Activated T-cell treated with anti-CD3 and anti-CD28 coated beads, Interleukin-2, amount 50 U/mL, for 24 hours (primary cell): ENCODE results near the gene MYCBP2.
A peak's percentile ranks its signal among the peaks of the same experiment; 100 is the strongest.
"Not testable (repeated sequence)": the region's sequence is repeated elsewhere in the genome, so short reads cannot be mapped to it uniquely, and the experiment has no call there.

Experiments used
- DNase-seq: peaks from one replicate; pipeline ENCODE4 v3.0.0-alpha.2; 2020
- H3K27ac Mint-ChIP-seq: 2 replicates; pipeline ENCODE4 v1.8.0; 2020; ENCODE audit warnings: mild to moderate bottlenecking, mixed read lengths
- H3K27me3 Mint-ChIP-seq: 2 replicates; pipeline ENCODE4 v1.8.0; 2020; ENCODE audit warnings: mixed read lengths
- H3K36me3 Mint-ChIP-seq: 2 replicates; pipeline ENCODE4 v1.8.0; 2020; ENCODE audit warnings: low read depth, mixed read lengths
- H3K4me1 Mint-ChIP-seq: 2 replicates; pipeline ENCODE4 v1.8.0; 2020; ENCODE audit warnings: low read depth, mixed read lengths
- H3K4me3 Mint-ChIP-seq: 2 replicates; pipeline ENCODE4 v1.8.0; 2020; ENCODE audit warnings: mild to moderate bottlenecking, moderate library complexity, mixed read lengths
- H3K9me3 Mint-ChIP-seq: 2 replicates; pipeline ENCODE4 v1.8.0; 2020; ENCODE audit warnings: mixed read lengths

MYCBP2 gene

GRCh38 chr13:77328819-77329132, 1.9 kb upstream of the MYCBP2 start:
- Mint-ChIP-seq H3K36me3 (peaks cover 27% of the 10 kb centered on the region), H3K27me3 (no peaks in the 10 kb centered on the region), H3K4me3 (peak overlapping the region; percentile 95), H3K27ac (peak overlapping the region; percentile 98), H3K4me1 (peaks cover 48% of the 10 kb centered on the region), H3K9me3 (no peaks in the 10 kb centered on the region)
- no peak for DNase-seq

- Mint-ChIP-seq H3K9me3 (no peaks in the 10 kb centered on the region), H3K4me1 (peaks cover 71% of the 10 kb centered on the region), H3K27ac (peak overlapping the region; percentile 95), H3K27me3 (no peaks in the 10 kb centered on the region), H3K36me3 (peaks cover 32% of the 10 kb centered on the region), H3K4me3 (peak overlapping the region; percentile 90)
- no peak for DNase-seq
Measured at GRCh38 chr13:77325371-77325980, 1.4 kb downstream of the MYCBP2 start.

GRCh38 chr13:77323858-77324257, 3.0 kb downstream of the MYCBP2 start:
- H3K9me3 Mint-ChIP-seq, result no peaks in the 10 kb centered on the region
- peak overlapping the region; percentile 51 for H3K27ac Mint-ChIP-seq
- H3K4me3 Mint-ChIP-seq, result peak overlapping the region; percentile 90
- no peaks in the 10 kb centered on the region for H3K27me3 Mint-ChIP-seq
- no peak for DNase-seq
- H3K4me1 Mint-ChIP-seq, result peaks cover 80% of the 10 kb centered on the region
- peaks cover 26% of the 10 kb centered on the region for H3K36me3 Mint-ChIP-seq

- H3K36me3 Mint-ChIP-seq, result peaks cover 25% of the 10 kb centered on the region
- no peak for DNase-seq
- H3K4me3 Mint-ChIP-seq, result no peak overlapping the region
- H3K27me3 Mint-ChIP-seq, result no peaks in the 10 kb centered on the region
- H3K9me3 Mint-ChIP-seq, result no peaks in the 10 kb centered on the region
- peak overlapping the region; percentile 0 for H3K27ac Mint-ChIP-seq
- H3K4me1 Mint-ChIP-seq, result peaks cover 94% of the 10 kb centered on the region
Measured at GRCh38 chr13:77319536-77319935, 7.4 kb downstream of the MYCBP2 start.

- H3K4me1 Mint-ChIP-seq, result peaks cover 94% of the 10 kb centered on the region
- no peak for DNase-seq
- H3K9me3 Mint-ChIP-seq, result no peaks in the 10 kb centered on the region
- no peaks in the 10 kb centered on the region for H3K27me3 Mint-ChIP-seq
- no peak overlapping the region for H3K4me3 Mint-ChIP-seq
- peaks cover 23% of the 10 kb centered on the region for H3K36me3 Mint-ChIP-seq
- peak overlapping the region; percentile 82 for H3K27ac Mint-ChIP-seq
Measured at GRCh38 chr13:77318741-77319140, 8.2 kb downstream of the MYCBP2 start.

- Mint-ChIP-seq H3K27ac (peak overlapping the region; percentile 71), H3K36me3 (peaks cover 19% of the 10 kb centered on the region), H3K4me1 (peaks cover 90% of the 10 kb centered on the region), H3K9me3 (no peaks in the 10 kb centered on the region), H3K4me3 (no peak overlapping the region), H3K27me3 (no peaks in the 10 kb centered on the region)
- DNase-seq, result no peak
Measured at GRCh38 chr13:77316430-77316829, 10.5 kb downstream of the MYCBP2 start.

GRCh38 chr13:77315509-77315908, 11.4 kb downstream of the MYCBP2 start:
- not testable (repeated sequence) for H3K27ac Mint-ChIP-seq, DNase-seq, H3K4me3 Mint-ChIP-seq, H3K9me3 Mint-ChIP-seq, H3K27me3 Mint-ChIP-seq
- peaks cover 91% of the 10 kb centered on the region for H3K4me1 Mint-ChIP-seq
- peaks cover 19% of the 10 kb centered on the region for H3K36me3 Mint-ChIP-seq

GRCh38 chr13:77313923-77314322, 13.0 kb downstream of the MYCBP2 start:
- DNase-seq, result no peak
- H3K36me3 Mint-ChIP-seq, result peaks cover 18% of the 10 kb centered on the region
- peak overlapping the region; percentile 61 for H3K27ac Mint-ChIP-seq
- no peaks in the 10 kb centered on the region for H3K27me3 Mint-ChIP-seq
- peaks cover 90% of the 10 kb centered on the region for H3K4me1 Mint-ChIP-seq
- H3K9me3 Mint-ChIP-seq, result no peaks in the 10 kb centered on the region
- H3K4me3 Mint-ChIP-seq, result no peak overlapping the region

- no peak overlapping the region for H3K27ac Mint-ChIP-seq
Measured at GRCh38 chr13:77312311-77312710, 14.6 kb downstream of the MYCBP2 start.

GRCh38 chr13:77310579-77311279, 16.2 kb downstream of the MYCBP2 start:
- no peak overlapping the region for H3K4me3 Mint-ChIP-seq
- H3K27me3 Mint-ChIP-seq, result no peaks in the 10 kb centered on the region
- no peaks in the 10 kb centered on the region for H3K36me3 Mint-ChIP-seq
- no peaks in the 10 kb centered on the region for H3K9me3 Mint-ChIP-seq
- H3K4me1 Mint-ChIP-seq, result peaks cover 89% of the 10 kb centered on the region
- peak overlapping the region; percentile 5 for H3K27ac Mint-ChIP-seq
- no peak for DNase-seq

More at GRCh38 chr13:77312311-77312710, 14.6 kb downstream of the MYCBP2 start:
- H3K27me3 Mint-ChIP-seq, result no peaks in the 10 kb centered on the region
- H3K36me3 Mint-ChIP-seq, result peaks cover 7% of the 10 kb centered on the region
- no peak for DNase-seq
- no peaks in the 10 kb centered on the region for H3K9me3 Mint-ChIP-seq
- H3K4me3 Mint-ChIP-seq, result no peak overlapping the region
- H3K4me1 Mint-ChIP-seq, result peaks cover 91% of the 10 kb centered on the region

GRCh38 chr13:77310161-77310560, 16.7 kb downstream of the MYCBP2 start:
- Mint-ChIP-seq H3K36me3 (peaks cover 2% of the 10 kb centered on the region), H3K4me1 (peaks cover 90% of the 10 kb centered on the region), H3K9me3 (no peaks in the 10 kb centered on the region), H3K4me3 (no peak overlapping the region), H3K27ac (no peak overlapping the region), H3K27me3 (no peaks in the 10 kb centered on the region)
- no peak for DNase-seq

- H3K9me3 Mint-ChIP-seq, result no peaks in the 10 kb centered on the region
- peak overlapping the region; percentile 37 for H3K27ac Mint-ChIP-seq
- DNase-seq, result no peak
- peaks cover 87% of the 10 kb centered on the region for H3K4me1 Mint-ChIP-seq
- no peaks in the 10 kb centered on the region for H3K27me3 Mint-ChIP-seq
- H3K4me3 Mint-ChIP-seq, result no peak overlapping the region
- peaks cover 6% of the 10 kb centered on the region for H3K36me3 Mint-ChIP-seq
Measured at GRCh38 chr13:77309254-77309653, 17.6 kb downstream of the MYCBP2 start.

GRCh38 chr13:77306458-77306857, 20.4 kb downstream of the MYCBP2 start:
- no peak for DNase-seq
- no peaks in the 10 kb centered on the region for H3K27me3 Mint-ChIP-seq
- H3K27ac Mint-ChIP-seq, result no peak overlapping the region
- peaks cover 86% of the 10 kb centered on the region for H3K4me1 Mint-ChIP-seq
- H3K9me3 Mint-ChIP-seq, result no peaks in the 10 kb centered on the region
- H3K4me3 Mint-ChIP-seq, result no peak overlapping the region
- peaks cover 15% of the 10 kb centered on the region for H3K36me3 Mint-ChIP-seq

GRCh38 chr13:77305266-77305665, 21.6 kb downstream of the MYCBP2 start:
- peaks cover 24% of the 10 kb centered on the region for H3K36me3 Mint-ChIP-seq
- no peaks in the 10 kb centered on the region for H3K9me3 Mint-ChIP-seq
- H3K4me3 Mint-ChIP-seq, result no peak overlapping the region
- no peak for DNase-seq
- H3K27me3 Mint-ChIP-seq, result no peaks in the 10 kb centered on the region
- peaks cover 85% of the 10 kb centered on the region for H3K4me1 Mint-ChIP-seq
- H3K27ac Mint-ChIP-seq, result peak overlapping the region; percentile 53

- H3K36me3 Mint-ChIP-seq, result peaks cover 42% of the 10 kb centered on the region
- no peak for DNase-seq
- H3K27ac Mint-ChIP-seq, result peak overlapping the region; percentile 45
- H3K4me1 Mint-ChIP-seq, result peaks cover 75% of the 10 kb centered on the region
- no peak overlapping the region for H3K4me3 Mint-ChIP-seq
- H3K9me3 Mint-ChIP-seq, result no peaks in the 10 kb centered on the region
- no peaks in the 10 kb centered on the region for H3K27me3 Mint-ChIP-seq
Measured at GRCh38 chr13:77300176-77301037, 26.5 kb downstream of the MYCBP2 start.
